HG03280 (cell line): ENCODE results near the gene POFUT1.
"Not testable (repeated sequence)": the region's sequence is repeated elsewhere in the genome, so short reads cannot be mapped to it uniquely, and the experiment has no call there.

ENCODE experiments used
- ATAC-seq: cut with Tn5 transposase; IDR thresholded peaks from one replicate; pipeline ENCODE4 v1.9.1; 2021; ENCODE audit warnings: mild to moderate bottlenecking, moderate library complexity; ENCODE audit not compliant: unreplicated experiment

The POFUT1 gene

DNA sequence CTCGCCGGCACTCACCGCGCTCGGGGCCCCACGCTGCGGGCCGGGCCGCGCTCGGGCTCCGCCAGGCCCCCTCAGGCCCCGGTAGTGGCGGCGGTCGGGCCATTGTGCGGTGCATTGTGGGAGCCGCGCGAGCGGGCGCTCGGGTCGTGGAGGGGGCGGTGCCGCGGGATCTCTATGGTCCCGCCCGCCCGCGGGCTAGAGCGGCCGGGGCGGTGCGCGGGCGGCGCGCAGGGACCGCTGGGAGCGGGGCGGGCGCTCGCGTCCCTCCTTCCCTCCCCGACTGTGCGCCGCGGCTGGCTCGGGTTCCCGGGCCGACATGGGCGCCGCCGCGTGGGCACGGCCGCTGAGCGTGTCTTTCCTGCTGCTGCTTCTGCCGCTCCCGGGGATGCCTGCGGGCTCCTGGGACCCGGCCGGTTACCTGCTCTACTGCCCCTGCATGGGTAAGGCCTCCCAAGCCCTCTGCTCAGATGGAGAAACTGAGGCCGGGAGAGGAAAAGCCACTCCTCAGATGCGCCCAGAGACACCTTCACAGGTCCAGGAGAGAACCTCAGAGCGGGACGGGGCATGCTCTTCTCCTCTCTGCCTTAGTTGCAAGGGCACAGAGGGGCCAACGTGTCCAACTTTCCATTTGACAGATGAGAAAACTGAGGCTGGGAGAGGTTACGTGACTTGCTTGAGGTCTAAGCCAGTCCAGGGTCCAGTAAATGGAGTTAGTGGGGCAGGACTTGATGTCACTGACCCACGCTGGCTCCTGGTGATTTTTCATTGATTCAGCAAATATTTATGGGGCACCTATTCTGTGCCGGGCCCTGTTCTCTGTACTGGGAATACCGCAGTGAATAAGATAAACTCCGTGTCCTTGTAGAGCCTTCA, at the start of gene POFUT1, which contains the start of gene PLAGL2:
TSS of gene POFUT1 (plus strand) at position 255 of the 873 bp plus-strand sequence. CDS start at position 317, 62 bp downstream.
TSS of gene PLAGL2 (minus strand) at position 118 of the 873 bp plus-strand sequence. CDS start 5,565 bp downstream, outside the sequence.
- peak; percentile 93 for ATAC-seq

DNA sequence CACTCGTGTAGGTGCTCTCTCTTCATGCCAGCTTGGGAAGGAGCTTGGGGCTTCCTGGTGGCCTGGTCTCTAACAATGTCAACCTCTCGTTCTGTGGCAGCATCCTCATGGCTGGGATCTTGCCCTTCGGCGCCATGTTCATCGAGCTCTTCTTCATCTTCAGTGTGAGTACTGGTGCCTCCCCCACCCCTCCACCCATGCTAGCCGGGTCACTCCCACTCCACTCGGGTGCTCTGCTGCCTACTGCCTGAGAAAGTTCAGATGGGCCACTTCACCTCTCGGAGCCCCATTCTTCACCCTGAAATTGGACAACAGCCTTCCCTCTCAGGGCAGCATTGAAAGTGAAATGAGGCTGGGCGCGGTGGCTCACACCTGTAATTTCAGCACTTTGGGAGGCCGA, 49.3 kb upstream of the POFUT1 start:
- ATAC-seq = no peak

- ATAC-seq = no peak
These were observed 48.6 kb upstream of the POFUT1 start for GRCh38 chr20:32158943-32159660.

DNA sequence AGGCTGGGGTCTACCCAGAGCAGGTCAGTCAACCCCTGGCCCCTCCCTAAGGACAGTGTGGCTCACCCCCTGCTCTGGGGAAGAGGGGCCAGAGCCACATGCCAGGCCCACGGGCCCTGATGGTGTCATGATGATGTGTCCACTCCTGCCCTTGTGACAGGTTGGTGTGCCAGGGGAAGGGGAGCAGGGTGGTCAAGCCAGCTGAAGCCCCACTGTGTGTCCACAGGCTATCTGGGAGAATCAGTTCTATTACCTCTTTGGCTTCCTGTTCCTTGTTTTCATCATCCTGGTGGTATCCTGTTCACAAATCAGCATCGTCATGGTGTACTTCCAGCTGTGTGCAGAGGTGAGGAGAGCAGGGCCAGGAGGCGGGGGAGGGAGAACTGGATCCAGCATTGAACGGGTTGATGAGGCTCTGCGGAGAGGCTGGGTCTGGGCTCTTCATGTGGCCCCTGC, 47.9 kb upstream of the POFUT1 start:
- no peak for ATAC-seq

DNA sequence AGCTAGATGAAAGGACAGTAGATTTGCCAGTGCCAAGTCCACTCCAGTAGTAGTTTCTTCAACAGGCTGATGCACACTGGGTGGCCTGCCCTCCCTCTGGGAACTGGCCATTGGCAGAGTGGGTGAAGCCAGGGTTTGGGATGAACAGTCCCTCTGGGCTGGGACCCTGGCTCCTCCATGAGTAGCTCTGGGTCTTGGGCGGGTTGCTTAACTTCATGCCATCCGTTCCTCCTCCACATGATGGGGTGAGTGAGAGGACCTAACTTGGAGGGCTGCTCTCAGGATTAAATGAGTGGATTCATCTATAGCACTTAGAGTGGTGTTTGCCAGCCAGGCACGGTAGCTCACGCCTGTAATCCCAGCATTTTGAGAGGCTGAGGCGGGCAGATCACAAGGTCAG, 47.3 kb upstream of the POFUT1 start:
- no peak for ATAC-seq

- ATAC-seq = no peak
These were observed 45.3 kb upstream of the POFUT1 start for GRCh38 chr20:32162351-32162750.

DNA sequence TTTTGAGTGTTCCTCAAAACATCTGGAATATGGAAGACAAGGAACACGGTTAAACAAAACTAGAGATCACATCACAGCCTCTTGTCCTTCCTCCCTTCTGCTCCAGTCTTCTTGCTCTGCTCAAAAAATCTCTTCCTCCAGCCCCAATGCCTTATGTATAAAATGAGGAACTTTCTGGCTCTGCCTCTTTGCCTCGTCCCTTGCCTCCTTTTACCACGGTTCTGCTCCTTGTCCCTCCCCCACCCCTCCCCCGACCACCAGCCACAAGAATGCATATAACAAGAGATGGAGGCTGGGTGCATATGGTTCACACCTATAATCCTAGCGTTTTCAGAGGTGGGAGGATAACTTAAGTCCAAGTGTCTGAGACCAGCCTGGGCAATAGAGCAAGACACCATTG, 43.7 kb upstream of the POFUT1 start:
- ATAC-seq = no peak

GRCh38 chr20:32164984-32165735, 42.5 kb upstream of the POFUT1 start:
- no peak for ATAC-seq

- no peak for ATAC-seq
These were observed 41.7 kb upstream of the POFUT1 start for GRCh38 chr20:32165836-32166545.

DNA sequence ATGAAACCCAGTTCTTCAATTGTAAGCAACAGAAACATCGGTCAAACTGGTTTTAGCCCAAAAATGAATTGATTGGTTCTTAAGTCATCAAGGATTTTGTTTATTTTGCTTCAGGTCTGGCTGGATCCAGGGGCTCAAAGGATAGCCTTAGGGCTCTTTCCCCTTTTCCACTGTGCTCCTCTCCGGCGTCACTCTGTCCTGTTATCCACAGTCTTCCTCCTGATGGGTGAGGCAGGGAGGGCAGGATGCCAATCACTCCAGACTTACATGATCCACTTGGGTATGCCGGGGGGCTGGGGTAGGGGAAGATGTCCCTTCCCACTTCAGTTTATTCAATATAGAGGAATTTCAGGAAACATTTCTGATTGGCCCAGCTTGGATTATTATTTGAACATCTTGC, 40.1 kb upstream of the POFUT1 start:
- no peak for ATAC-seq

DNA sequence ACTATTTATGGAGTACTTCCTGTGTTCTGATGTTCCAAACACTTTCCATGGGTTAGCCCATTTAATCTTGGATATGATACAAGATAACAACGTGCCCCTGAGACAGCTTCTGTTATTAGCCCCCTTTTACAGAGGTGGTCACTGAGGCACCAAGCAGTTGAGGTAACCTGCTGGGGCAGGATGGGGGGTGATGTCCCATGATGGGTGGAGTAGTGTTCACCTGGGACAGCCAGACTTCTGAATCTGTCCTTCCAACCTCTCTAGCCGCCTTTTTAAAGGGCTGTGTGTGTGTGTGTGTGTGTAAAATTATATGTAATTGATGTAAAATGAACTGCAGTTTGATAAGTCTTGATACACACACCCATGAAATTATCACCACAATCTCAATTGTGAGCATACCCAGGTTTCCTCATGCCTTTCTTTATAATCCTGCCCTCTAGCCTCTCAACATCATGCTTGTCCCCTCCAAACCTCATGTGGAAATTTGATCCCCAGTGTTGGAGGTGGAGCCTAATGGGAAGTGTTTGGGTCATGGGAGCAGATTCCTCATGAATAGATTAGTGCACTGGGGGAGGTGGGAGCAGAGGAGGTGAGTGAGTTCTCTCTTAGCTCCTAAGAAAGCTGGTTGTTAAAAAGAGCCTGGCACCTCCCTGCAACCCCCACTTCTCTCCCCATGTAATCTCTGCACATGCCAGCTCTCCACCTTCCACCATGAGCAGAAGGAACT, 39.3 kb upstream of the POFUT1 start:
- ATAC-seq = no peak

- ATAC-seq = not testable (repeated sequence)
These were observed 30.0 kb upstream of the POFUT1 start for GRCh38 chr20:32177696-32178095.

DNA sequence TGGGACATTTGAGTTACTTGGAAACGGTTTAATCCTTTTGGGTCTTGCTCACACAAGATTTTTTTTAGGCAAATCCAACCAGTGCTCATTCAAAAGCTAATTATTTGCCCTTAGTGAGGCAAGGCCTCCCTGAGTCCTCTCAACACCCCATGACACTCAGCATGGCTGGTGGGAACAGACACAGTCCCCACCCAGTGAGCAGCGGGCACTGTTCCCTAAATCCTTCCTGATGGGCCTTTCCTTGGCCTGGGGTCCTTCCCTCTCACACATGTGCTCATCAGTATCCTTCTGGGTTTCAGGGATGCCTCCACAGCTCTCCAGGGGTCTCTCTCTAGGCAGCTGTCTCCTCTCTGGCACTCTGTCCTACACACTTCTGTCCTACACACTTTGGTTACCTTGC, 28.2 kb upstream of the POFUT1 start:
- ATAC-seq = no peak

GRCh38 chr20:32179934-32180333, 27.7 kb upstream of the POFUT1 start:
- ATAC-seq = no peak

GRCh38 chr20:32181606-32182005, 26.1 kb upstream of the POFUT1 start:
- no peak for ATAC-seq

DNA sequence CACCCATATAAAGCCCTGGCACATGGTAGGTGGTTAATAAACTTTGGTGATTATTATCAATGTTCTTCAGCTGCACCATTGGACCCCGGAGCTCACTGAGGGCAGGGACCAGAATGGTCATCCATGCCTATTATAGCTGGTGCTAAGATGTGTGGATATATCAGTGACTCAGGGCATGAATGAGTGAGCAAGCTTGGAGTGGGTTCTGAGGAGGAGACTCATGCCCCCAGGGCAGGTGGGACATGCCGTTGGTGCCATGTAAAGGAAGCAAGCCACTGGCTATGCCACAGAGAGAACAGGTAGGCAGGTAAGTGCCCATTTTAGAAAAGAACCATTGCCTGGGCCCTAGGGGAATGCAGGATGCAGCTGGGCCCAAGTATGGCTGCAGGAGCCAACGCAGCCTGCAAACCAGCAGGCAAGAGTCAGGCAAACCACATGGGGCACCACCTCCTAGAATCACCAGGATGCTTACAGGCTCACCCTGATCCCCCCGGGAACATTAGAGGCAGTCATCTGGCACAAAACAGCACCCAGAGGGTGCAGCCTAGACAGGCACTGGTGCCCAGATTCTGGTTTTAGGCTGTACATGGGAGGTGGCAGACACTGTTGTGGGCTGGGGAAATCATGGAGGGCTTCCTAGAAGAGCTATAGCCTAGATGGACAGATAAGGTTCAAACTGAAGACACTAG, 23.6 kb upstream of the POFUT1 start:
- no peak for ATAC-seq

GRCh38 chr20:32184961-32185603, 22.6 kb upstream of the POFUT1 start:
- ATAC-seq = no peak

DNA sequence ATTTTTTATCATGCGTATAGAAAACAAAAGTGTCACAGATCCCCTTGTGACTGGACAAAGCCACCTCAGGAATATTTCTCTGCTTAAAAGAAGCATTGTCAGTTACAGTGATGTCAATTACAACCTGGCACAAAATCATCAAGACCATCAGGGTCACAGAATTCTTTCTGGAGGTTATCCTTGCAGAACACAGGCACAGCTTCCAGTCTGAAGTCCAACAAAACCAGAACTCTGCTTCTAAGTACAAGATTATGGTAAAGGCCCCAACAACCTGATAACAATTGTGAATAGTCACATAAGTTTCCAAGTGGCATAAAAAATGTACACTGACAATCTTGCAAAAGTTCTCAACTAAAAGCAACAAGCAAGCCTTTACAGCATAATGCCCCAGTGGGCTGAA, 21.2 kb upstream of the POFUT1 start:
- no peak for ATAC-seq
